Measurements from ENCODE around the gene KBTBD8. TPM values are rescaled to one million over a fixed set of nuclear protein-coding genes. Genes with fewer than 3 reads are reported as not detected.

The KBTBD8 gene
- total RNA-seq, 1 donor from 2014 or later = 9.2 TPM

DNA sequence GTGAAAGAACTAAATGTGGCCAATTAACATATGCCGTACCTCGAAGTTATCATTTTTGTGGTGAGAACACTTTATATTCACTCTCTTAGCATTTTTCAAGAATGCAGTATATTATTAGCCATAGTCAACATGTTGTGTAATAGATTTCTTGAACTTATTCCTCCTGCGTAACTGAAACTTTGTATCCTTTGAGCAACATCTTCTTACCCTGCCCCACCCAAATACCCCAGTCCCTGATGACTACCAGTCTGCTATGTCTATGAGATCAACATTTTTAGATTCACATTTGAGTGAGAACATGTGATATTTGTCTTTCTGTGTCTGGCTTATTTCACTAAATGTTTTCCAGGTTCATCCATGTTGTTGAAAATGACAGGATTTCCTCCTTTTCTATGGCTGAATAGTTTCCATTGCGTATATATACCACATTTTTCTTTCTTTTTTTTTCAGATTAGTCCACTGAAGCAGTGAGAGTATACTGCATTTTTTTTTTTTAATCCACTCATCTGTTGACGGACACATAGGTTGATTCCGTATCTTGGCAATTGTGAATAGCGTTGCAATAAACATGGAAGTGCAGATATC, 12.7 kb upstream of the KBTBD8 start:
- Mint-ChIP-seq H3K27me3 (ENCODE audit: low read depth, unreplicated experiment) (no peaks in the 10 kb centered on the region), H3K4me3 (ENCODE audit: unreplicated experiment) (no peak overlapping the region), H3K4me1 (ENCODE audit: low read depth, unreplicated experiment) (peaks cover 9% of the 10 kb centered on the region), H3K27ac (ENCODE audit: unreplicated experiment) (no peak overlapping the region), H3K36me3 (ENCODE audit: low read depth, unreplicated experiment) (no peaks in the 10 kb centered on the region), H3K9me3 (ENCODE audit: unreplicated experiment) (no peaks in the 10 kb centered on the region)
- Histone ChIP-seq H3K9me3 (ENCODE audit: insufficient read depth, low read depth, low read length) (no peaks in the 10 kb centered on the region), H3K9ac (ENCODE audit: low read length) (no peak overlapping the region), H3K79me2 (ENCODE audit: insufficient read depth, low read length) (no peaks in the 10 kb centered on the region), H3K27ac (ENCODE audit: low read depth, low read length) (no peak overlapping the region), H3K27me3 (ENCODE audit: insufficient read depth, low read length) (peaks cover 3% of the 10 kb centered on the region), H3K36me3 (ENCODE audit: insufficient read depth, low read length) (no peaks in the 10 kb centered on the region), H2AFZ (ENCODE audit: low read depth, low read length) (no peak overlapping the region), H3K4me2 (ENCODE audit: low read length) (no peak overlapping the region), H3K4me3 (ENCODE audit: insufficient read depth, low read depth, low read length) (no peak overlapping the region), H4K20me1 (ENCODE audit: insufficient read depth, low read length) (no peaks in the 10 kb centered on the region), H3K4me1 (ENCODE audit: insufficient read depth, low read length) (peaks cover 10% of the 10 kb centered on the region)
- FAIRE-seq (no peak), DNase-seq (ENCODE audit: low read depth) (no peak)
- TF ChIP-seq, protein P1, sequence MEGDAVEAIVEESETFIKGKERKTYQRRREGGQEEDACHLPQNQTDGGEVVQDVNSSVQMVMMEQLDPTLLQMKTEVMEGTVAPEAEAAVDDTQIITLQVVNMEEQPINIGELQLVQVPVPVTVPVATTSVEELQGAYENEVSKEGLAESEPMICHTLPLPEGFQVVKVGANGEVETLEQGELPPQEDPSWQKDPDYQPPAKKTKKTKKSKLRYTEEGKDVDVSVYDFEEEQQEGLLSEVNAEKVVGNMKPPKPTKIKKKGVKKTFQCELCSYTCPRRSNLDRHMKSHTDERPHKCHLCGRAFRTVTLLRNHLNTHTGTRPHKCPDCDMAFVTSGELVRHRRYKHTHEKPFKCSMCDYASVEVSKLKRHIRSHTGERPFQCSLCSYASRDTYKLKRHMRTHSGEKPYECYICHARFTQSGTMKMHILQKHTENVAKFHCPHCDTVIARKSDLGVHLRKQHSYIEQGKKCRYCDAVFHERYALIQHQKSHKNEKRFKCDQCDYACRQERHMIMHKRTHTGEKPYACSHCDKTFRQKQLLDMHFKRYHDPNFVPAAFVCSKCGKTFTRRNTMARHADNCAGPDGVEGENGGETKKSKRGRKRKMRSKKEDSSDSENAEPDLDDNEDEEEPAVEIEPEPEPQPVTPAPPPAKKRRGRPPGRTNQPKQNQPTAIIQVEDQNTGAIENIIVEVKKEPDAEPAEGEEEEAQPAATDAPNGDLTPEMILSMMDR (IDR thresholded peaks at IDR 0.05; ENCODE audit: insufficient read depth, low read depth, low read length) = no peak
- no peak for TF ChIP-seq EZH2 (IDR thresholded peaks at IDR 0.05; ENCODE audit: insufficient read depth, low read length)

DNA sequence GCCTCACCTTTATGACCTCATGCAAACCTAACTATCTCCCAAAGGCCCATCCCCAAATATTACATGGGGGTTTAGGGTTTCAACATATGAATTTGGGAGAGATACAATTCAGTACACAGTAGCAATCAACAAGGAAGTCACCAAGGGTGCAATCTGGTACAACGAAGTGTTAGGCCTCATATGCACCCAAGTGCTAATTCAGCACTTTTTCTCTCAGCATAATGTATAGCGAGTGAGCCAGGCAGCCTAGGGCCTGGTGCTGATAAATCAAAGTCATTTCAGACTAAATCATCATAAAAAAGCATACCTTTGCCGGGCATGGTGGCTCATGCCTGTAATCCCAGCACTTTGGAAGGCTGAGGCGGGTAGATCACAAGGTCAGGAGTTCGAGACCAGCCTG, 11.7 kb upstream of the KBTBD8 start:
- H3K9ac ChIP-seq (ENCODE audit: low read length) = no peak overlapping the region
- H3K4me1 ChIP-seq (ENCODE audit: insufficient read depth, low read length) = peaks cover 10% of the 10 kb centered on the region
- no peak overlapping the region for H2AFZ ChIP-seq (ENCODE audit: low read depth, low read length)
- Mint-ChIP-seq H3K4me1 (ENCODE audit: low read depth, unreplicated experiment) (peaks cover 9% of the 10 kb centered on the region), H3K4me3 (ENCODE audit: unreplicated experiment) (no peak overlapping the region), H3K36me3 (ENCODE audit: low read depth, unreplicated experiment) (no peaks in the 10 kb centered on the region), H3K9me3 (ENCODE audit: unreplicated experiment) (no peaks in the 10 kb centered on the region), H3K27me3 (ENCODE audit: low read depth, unreplicated experiment) (no peaks in the 10 kb centered on the region), H3K27ac (ENCODE audit: unreplicated experiment) (no peak overlapping the region)
- H3K9me3 ChIP-seq (ENCODE audit: insufficient read depth, low read depth, low read length) = no peaks in the 10 kb centered on the region
- H3K79me2 ChIP-seq (ENCODE audit: insufficient read depth, low read length) = no peaks in the 10 kb centered on the region
- DNase-seq (ENCODE audit: low read depth) = no peak
- no peaks in the 10 kb centered on the region for H4K20me1 ChIP-seq (ENCODE audit: insufficient read depth, low read length)
- no peak overlapping the region for H3K4me2 ChIP-seq (ENCODE audit: low read length)
- H3K36me3 ChIP-seq (ENCODE audit: insufficient read depth, low read length) = no peaks in the 10 kb centered on the region
- TF ChIP-seq EZH2 (IDR thresholded peaks at IDR 0.05; ENCODE audit: insufficient read depth, low read length) = no peak
- peaks cover 3% of the 10 kb centered on the region for H3K27me3 ChIP-seq (ENCODE audit: insufficient read depth, low read length)
- H3K27ac ChIP-seq (ENCODE audit: low read depth, low read length) = no peak overlapping the region
- no peak for FAIRE-seq
- no peak overlapping the region for H3K4me3 ChIP-seq (ENCODE audit: insufficient read depth, low read depth, low read length)

DNA sequence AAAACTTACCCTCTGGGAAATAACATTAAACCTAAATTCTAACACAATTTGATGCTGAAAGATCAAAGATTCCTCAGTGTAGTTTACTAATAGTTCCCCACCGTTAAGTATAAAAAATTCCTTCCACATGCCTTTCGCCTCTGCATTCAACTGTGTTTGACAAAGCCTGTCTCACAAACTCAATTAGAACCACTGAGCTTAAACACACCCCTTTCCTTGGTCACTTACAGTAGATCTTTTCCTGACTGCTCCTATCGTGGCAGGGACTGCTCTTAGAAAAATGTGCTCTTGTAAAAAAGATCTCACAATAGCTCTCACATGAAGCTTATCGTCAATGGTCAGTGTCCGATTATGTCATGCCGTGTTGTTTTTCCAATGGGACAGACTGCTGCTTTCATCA, 8.9 kb upstream of the KBTBD8 start:
- Mint-ChIP-seq H3K36me3 (ENCODE audit: low read depth, unreplicated experiment) (no peaks in the 10 kb centered on the region), H3K27me3 (ENCODE audit: low read depth, unreplicated experiment) (no peaks in the 10 kb centered on the region), H3K4me1 (ENCODE audit: low read depth, unreplicated experiment) (peaks cover 9% of the 10 kb centered on the region), H3K4me3 (ENCODE audit: unreplicated experiment) (no peak overlapping the region), H3K27ac (ENCODE audit: unreplicated experiment) (peak overlapping the region; percentile 37), H3K9me3 (ENCODE audit: unreplicated experiment) (no peaks in the 10 kb centered on the region)
- Histone ChIP-seq H3K36me3 (ENCODE audit: insufficient read depth, low read length) (no peaks in the 10 kb centered on the region), H3K9ac (ENCODE audit: low read length) (no peak overlapping the region), H2AFZ (ENCODE audit: low read depth, low read length) (no peak overlapping the region), H4K20me1 (ENCODE audit: insufficient read depth, low read length) (no peaks in the 10 kb centered on the region), H3K4me2 (ENCODE audit: low read length) (no peak overlapping the region), H3K4me1 (ENCODE audit: insufficient read depth, low read length) (peaks cover 10% of the 10 kb centered on the region), H3K27me3 (ENCODE audit: insufficient read depth, low read length) (no peaks in the 10 kb centered on the region), H3K4me3 (ENCODE audit: insufficient read depth, low read depth, low read length) (no peak overlapping the region), H3K27ac (ENCODE audit: low read depth, low read length) (no peak overlapping the region), H3K79me2 (ENCODE audit: insufficient read depth, low read length) (no peaks in the 10 kb centered on the region), H3K9me3 (ENCODE audit: insufficient read depth, low read depth, low read length) (no peaks in the 10 kb centered on the region)
- FAIRE-seq = no peak
- TF ChIP-seq, protein P1 (IDR thresholded peaks at IDR 0.05; ENCODE audit: insufficient read depth, low read depth, low read length) = no peak
- TF ChIP-seq EZH2 (IDR thresholded peaks at IDR 0.05; ENCODE audit: insufficient read depth, low read length) = no peak
- DNase-seq (ENCODE audit: low read depth) = no peak
